ENCODE measurements around the gene CLN5. TPM values are rescaled to one million over a fixed set of nuclear protein-coding genes. Genes with fewer than 3 reads are reported as not detected.
"Not testable (repeated sequence)": the region's sequence is repeated elsewhere in the genome, so short reads cannot be mapped to it uniquely, and the experiment has no call there.

Gene CLN5
- total and polyA plus RNA-seq, 12 donors: 16.7 to 46.9 (median 37.1) TPM

GRCh38 chr13:77001540-77001939 is 9.7 kb downstream of the CLN5 start:
- H3K36me3 ChIP-seq (replicated peaks in 1 of 2): peaks cover 0 to 11% of the 10 kb centered on the region in 2 donors
- 44 to 64% (median 58%) methylated on average over 4 of the region's 4 CpGs for WGBS, 4 donors
- H3K27me3 ChIP-seq: no peaks in the 10 kb centered on the region
- H3K27ac ChIP-seq: no peak overlapping the region
- H3K9me3 ChIP-seq (replicated peaks in 1 of 3): no peaks in the 10 kb centered on the region
- intact Hi-C loops (cut with DNase I): no loop called here
- no peak for DNase-seq
- peaks cover 9 to 14% of the 10 kb centered on the region in 2 donors for H3K4me1 ChIP-seq (replicated peaks in 1 of 2)
- no peak for TF ChIP-seq POLR2A (IDR thresholded peaks at IDR 0.05)
- TF ChIP-seq CTCF (IDR thresholded peaks at IDR 0.05): no peak
- H3K4me3 ChIP-seq: no peak overlapping the region

GRCh38 chr13:77001963-77002587 is 10.2 kb downstream of the CLN5 start:
- no peak overlapping the region for H3K27ac ChIP-seq
- H3K36me3 ChIP-seq (replicated peaks in 1 of 2): peaks cover 0 to 12% of the 10 kb centered on the region in 2 donors
- H3K9me3 ChIP-seq (replicated peaks in 1 of 3): no peaks in the 10 kb centered on the region
- H3K4me3 ChIP-seq: no peak overlapping the region
- 43 to 51% (median 47%) methylated on average over 4 of the region's 4 CpGs for WGBS, 4 donors
- intact Hi-C loops (cut with DNase I): no loop called here
- TF ChIP-seq POLR2A (IDR thresholded peaks at IDR 0.05): no peak
- no peak for TF ChIP-seq CTCF (IDR thresholded peaks at IDR 0.05)
- no peaks in the 10 kb centered on the region for H3K27me3 ChIP-seq
- DNase-seq: no peak
- peaks cover 9 to 14% of the 10 kb centered on the region in 2 donors for H3K4me1 ChIP-seq (replicated peaks in 1 of 2)

- intact Hi-C loops (cut with DNase I): no loop called here
- no peak overlapping the region for H3K27ac ChIP-seq
- TF ChIP-seq CTCF (IDR thresholded peaks at IDR 0.05) (peak; percentile 28 to 62 (median 49)), POLR2A (IDR thresholded peaks at IDR 0.05) (no peak)
- H3K4me1 ChIP-seq (replicated peaks in 1 of 2): peaks cover 9 to 14% of the 10 kb centered on the region in 2 donors
- DNase-seq: no peak
- WGBS, 4 donors: 60 to 69% (median 63%) methylated on average over 7 of the region's 7 CpGs
- H3K4me3 ChIP-seq: no peak overlapping the region
- H3K36me3 ChIP-seq (replicated peaks in 1 of 2): peaks cover 0 to 18% of the 10 kb centered on the region in 2 donors
- no peaks in the 10 kb centered on the region for H3K27me3 ChIP-seq
- H3K9me3 ChIP-seq (replicated peaks in 1 of 3): no peaks in the 10 kb centered on the region
Measured at GRCh38 chr13:77002590-77003190, 10.8 kb downstream of the CLN5 start.

GRCh38 chr13:77008337-77008736 is 16.5 kb downstream of the CLN5 start:
- intact Hi-C loops (cut with DNase I); H3K27me3 ChIP-seq; H3K4me3 ChIP-seq; DNase-seq; H3K4me1 ChIP-seq (replicated peaks in 1 of 2); H3K27ac ChIP-seq; H3K9me3 ChIP-seq (replicated peaks in 1 of 3): not testable (repeated sequence)
- H3K36me3 ChIP-seq (replicated peaks in 1 of 2): peaks cover 0 to 39% of the 10 kb centered on the region in 2 donors
- 96 to 100% (median 97%) methylated on average over 4 of the region's 4 CpGs for WGBS, 4 donors

GRCh38 chr13:77009011-77009410 is 17.1 kb downstream of the CLN5 start:
- Histone ChIP-seq H3K4me1 (replicated peaks in 1 of 2) (peaks cover 0 to 8% of the 10 kb centered on the region in 2 donors), H3K9me3 (replicated peaks in 1 of 3) (no peaks in the 10 kb centered on the region), H3K27me3 (no peaks in the 10 kb centered on the region), H3K36me3 (replicated peaks in 1 of 2) (peaks cover 0 to 46% of the 10 kb centered on the region in 2 donors), H3K4me3 (no peak overlapping the region), H3K27ac (no peak overlapping the region)
- 87 to 100% (median 99%) methylated on average over 2 of the region's 2 CpGs for WGBS, 4 donors
- no peak for DNase-seq
- TF ChIP-seq CTCF (IDR thresholded peaks at IDR 0.05): no peak
- TF ChIP-seq POLR2A (IDR thresholded peaks at IDR 0.05): no peak
- intact Hi-C loops (cut with DNase I): no loop called here

DNA sequence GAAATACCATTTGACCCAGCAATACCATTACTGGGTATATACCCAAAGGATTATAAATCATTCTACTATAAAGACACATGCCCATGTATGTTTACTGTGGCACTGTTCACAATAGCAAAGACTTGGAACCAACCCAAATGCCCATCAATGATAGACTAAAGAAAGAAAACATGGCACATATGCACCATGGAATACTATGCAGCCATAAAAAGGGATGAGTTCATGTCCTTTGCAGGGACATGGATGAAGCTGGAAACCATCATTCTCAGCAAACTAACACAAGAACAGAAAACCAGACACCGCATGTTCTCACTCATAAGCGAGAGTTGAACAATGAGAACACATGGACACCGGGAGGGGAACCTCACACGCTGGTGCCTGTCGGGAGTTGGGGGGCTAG is 17.8 kb downstream of the CLN5 start:
- WGBS, 4 donors: 96 to 99% (median 98%) methylated on average over 5 of the region's 5 CpGs
- intact Hi-C loops (cut with DNase I); DNase-seq; H3K4me3 ChIP-seq; H3K27ac ChIP-seq; H3K27me3 ChIP-seq; H3K9me3 ChIP-seq (replicated peaks in 1 of 3): not testable (repeated sequence)
- peaks cover 0 to 14% of the 10 kb centered on the region in 2 donors for H3K4me1 ChIP-seq (replicated peaks in 1 of 2)
- peaks cover 0 to 53% of the 10 kb centered on the region in 2 donors for H3K36me3 ChIP-seq (replicated peaks in 1 of 2)

Measured in adrenal gland (tissue), 12 donors.